Stimulated activated CD4-positive, alpha-beta T cell treated with anti-CD3 and anti-CD28 coated beads, TNF-alpha, amount 100 ng/mL, for 48 hours (primary cell): ENCODE measurements around the gene GAS2.
"Not testable (repeated sequence)": the region's sequence is repeated elsewhere in the genome, so short reads cannot be mapped to it uniquely, and the experiment has no call there.

Source experiments
- DNase-seq, 3 donors: peaks; one replicate each; pipeline ENCODE4 v3.0.0-alpha.2; 2020; ENCODE audit warnings: low read depth in 3 of 3

Gene GAS2

DNA sequence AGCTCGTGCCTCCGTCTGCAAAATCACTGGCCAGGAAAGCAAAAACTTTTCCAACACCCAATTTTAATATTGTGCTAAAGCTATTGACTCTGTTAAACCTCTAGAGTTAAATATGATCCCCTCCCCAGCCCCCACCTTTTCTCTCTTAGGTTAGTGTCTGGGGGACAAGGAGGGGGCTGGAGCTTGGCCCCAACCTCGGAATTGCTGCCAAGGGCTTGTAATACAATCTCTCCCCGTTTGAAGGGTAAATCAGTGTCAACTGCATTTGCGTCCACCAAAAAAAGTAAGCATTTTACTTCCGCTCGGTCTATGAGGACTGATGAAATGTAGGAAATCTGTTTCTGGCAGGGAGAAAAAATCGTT lies at the start of gene GAS2:
Gene GAS2 (plus strand): TSS at position 287 of the 363 bp plus-strand sequence. CDS start 8,259 bp downstream, outside the sequence.
- DNase-seq, result no peak

- DNase-seq, result no peak
Measured at GRCh38 chr11:22617868-22618267, 48.5 kb upstream of the GAS2 start.

GRCh38 chr11:22624742-22625447 lies 41.5 kb upstream of the GAS2 start:
- DNase-seq, result peak; percentile 33 to 49 (median 34)

DNA sequence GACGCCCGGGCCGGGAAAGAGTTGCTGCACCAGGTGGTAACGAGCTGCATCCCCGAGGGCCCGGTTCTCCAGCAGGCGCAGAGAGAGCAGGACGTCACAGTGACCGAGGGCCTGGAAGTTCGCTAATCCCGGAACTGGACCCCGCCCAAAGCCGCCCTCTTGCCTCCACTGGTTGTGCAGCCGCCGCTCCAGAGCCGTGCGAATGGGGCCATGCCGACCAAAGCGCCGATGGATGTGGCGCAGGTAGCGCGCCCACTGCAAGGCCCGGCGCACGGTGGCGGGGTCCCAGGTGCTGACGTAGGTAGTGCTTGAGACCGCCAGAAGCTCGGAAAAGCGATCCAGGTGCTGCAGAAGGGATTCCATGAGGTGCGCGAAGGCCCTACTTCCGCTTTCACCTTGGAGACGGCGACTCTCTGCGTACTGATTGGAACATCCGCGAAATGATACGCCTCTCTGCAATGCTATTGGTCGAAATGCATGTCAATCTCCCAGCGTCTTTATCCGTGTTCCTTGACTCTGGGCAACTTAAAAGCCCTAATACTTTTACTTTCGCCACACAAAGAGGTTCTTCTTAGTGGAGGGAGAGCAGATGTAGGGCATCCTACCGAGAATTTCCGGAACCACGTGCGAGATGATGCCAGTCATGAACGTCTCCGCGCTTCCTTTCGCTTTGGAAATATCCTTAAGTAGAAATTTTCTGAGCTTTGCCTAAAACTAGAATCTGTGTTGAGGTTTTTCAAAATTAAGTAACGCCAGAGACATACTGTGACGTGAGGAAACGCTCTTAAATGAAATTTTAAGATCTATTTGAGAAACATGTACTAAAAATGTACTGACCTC lies 40.7 kb upstream of the GAS2 start, which contains the start of gene FANCF:
Gene FANCF (minus strand): TSS at position 376 of the 840 bp plus-strand sequence. CDS start 13 bp downstream, at position 363.
- DNase-seq, result peak; percentile 87 to 90 (median 90)

DNA sequence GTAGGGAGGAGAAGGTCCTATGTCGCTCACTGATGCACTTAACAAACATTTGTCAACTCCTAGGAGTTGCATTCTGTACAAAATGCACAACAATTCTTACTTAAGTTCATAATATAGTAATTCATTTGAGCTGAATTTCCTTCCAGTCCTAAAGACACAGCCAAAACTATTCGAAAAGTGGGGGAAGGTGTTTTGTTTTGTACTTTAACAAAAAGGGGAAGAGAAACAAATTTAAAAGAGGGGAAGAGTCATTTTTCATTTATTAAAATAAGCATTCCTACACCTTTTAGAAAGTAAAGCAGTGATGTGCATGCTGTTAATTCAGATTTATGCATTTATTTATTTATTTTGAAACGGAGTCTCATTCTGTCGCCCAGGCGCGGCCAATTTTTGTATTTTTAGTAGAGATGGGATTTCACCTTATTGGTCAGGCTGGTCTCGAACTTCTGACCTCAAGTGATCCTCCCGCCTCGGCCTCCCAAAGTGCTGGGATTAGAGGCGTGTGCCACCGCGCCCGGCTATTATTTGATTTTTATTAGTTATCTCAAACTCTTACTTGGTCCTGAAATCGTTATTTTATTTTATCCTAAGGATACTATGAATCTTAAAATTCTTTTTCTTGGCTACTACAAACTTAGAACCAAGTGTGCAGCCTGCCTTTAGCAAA lies 39.7 kb upstream of the GAS2 start:
- no peak for DNase-seq

DNA sequence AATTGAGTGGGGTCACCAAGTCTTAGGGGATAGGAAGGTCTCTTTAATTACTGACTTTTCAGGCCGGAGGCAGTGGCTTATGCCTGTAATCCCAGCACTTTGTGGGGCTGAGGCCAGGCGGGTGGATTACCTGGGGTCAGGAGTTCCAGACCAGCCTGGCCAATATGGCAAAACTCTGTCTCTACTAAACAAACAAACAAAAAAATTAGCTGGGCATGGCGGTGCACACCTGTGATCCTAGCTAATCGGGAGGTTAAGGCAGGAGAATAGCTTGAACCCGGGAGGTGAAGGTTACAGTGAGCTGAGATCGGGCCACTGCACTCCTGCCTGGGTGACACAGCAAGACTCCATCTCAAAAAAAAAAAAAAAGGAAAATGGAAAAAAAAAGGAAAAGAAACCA lies 39.0 kb upstream of the GAS2 start:
- DNase-seq, result no peak

GRCh38 chr11:22633354-22633902 lies 33.0 kb upstream of the GAS2 start:
- no peak for DNase-seq

GRCh38 chr11:22634897-22635629 lies 31.3 kb upstream of the GAS2 start:
- no peak for DNase-seq

DNA sequence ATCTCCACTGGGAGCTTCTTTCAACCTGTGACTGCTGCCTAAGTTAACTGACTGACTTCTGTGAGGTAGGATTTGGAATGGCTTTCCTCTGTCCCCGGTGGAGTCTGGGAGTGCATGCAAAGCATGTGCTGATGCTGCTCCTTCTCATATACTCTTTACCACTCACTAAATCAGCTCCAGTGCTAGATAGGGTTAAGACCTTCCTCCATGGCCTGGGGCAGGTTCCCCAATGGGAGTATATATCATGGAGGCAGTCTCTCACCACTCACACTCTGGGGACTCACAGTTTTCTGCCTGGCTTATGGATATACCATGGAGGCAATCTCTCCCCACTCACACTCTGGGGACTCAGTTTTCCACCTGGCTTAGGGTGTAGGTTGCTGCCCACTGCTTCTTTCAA lies 30.7 kb upstream of the GAS2 start:
- no peak for DNase-seq

GRCh38 chr11:22640862-22641261 lies 25.5 kb upstream of the GAS2 start:
- no peak for DNase-seq

- no peak for DNase-seq
Measured at GRCh38 chr11:22641559-22641958, 24.9 kb upstream of the GAS2 start.

GRCh38 chr11:22652346-22652745 lies 14.1 kb upstream of the GAS2 start:
- not testable (repeated sequence) for DNase-seq

GRCh38 chr11:22656130-22656529 lies 10.3 kb upstream of the GAS2 start:
- no peak for DNase-seq

- DNase-seq, result no peak
Measured at GRCh38 chr11:22657101-22657694, 9.2 kb upstream of the GAS2 start.

DNA sequence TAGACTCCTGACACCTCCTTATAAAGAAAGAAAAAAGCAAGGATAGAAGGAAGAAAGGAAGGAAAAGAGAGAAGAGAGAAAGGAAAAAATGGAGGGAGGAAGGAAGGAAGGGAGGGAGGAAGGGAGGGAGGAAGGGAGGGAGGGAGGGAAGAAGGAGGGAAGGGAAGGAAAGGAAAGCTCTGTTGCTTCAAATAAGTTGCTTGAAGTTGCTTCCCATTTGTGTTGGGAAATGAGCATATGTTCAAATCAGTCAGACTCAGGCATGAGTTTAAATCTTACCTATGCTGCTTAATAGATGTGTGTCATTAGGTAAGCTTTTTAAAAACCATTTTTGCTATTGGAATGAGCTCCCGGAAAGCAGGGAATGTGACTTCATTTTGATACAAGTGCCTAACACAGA lies 6.6 kb upstream of the GAS2 start:
- no peak for DNase-seq

DNA sequence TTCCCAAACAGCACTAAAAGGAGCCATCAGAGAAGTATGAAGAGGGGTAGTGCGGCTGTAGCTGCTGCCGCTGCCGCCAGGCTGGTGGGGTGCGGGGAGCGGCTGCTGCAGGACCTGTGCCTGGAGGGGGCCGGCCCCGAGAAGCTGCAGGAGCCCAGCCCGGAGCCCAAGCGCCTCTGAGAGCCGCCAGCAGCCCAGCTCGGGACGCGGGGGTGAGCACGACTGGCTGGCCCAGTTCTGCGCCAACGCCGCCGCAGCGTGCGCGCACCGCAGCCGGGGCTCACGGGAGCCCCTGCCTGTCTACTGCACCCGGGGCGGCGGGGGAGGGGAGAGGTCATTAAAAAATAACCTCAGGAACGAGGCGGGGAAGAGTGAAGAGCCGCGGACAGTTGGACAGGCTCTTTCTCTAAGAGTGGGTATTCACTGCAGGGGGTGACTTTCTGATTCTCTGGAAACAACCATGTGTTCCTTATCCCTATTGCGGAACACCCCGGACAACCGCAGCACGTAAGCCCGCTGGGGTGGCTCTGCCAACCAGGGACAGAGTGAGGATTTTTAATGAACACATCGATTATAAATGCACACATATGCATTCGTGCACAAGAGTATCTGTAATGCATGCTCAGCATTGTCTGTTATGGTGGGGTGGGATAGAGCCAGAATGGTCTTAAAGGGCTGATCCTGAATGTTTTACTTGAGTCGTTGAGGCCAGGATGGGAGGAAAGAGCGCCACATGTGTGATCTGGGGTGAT lies 453 bp downstream of the GAS2 start:
- peak in 1 of 3 donors; percentile 23 for DNase-seq

DNA sequence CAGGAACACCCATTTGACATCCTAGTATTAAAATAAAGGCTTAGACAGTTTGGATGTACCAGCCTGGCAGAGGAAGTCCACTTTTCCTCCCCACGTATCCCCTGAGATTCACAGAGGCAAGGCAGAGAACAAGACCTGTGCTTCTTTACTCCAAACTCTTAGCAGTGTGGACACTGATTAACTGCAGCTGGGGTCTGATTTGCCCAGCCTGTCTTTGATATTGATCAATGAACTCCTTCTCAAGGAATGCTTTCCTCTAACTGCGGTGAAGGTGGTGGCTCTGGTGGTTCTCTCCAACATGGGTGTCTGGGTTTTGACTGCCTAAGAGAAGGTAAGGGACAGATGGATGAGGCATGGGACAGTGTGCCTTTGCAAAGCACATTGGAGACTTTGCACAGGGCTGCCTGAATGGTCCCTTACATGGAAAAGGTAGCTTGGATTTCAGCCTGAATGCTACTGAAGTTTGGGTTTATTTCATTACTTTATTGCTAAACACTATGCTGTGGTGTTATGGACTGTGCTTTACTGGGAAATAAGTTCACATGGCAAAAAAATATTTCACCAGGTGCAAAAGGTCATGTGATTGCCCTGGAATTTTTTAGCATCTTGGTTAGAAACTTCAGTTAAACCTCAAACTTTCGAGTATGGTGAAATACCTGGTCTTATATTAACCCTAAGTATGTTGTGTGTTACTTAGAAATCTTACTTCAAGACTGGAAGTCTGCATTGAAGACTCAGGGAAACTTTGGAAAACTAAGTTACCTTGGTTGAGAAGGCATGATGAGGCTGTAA lies 1.8 kb downstream of the GAS2 start:
- no peak for DNase-seq

DNA sequence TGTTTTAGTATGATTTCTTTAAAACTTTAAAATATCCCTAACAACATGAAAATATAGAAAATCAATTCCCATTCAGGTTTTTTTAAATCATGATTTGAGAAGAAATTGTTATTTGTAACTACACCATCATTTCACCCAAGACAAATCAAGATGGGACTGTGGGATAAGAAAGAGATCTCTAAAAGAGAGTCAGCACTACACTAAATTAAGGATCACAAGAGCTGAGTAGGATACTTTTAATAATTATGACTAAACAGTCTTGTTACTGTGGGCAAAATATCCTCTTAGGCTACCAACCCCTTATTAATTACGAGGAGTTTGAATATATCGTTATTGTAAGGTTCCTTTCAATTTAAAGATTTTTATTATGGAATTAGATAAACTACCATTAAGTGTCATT lies 3.0 kb downstream of the GAS2 start:
- DNase-seq, result no peak

- DNase-seq, result no peak
Measured at GRCh38 chr11:22670830-22671229, 4.4 kb downstream of the GAS2 start.

DNA sequence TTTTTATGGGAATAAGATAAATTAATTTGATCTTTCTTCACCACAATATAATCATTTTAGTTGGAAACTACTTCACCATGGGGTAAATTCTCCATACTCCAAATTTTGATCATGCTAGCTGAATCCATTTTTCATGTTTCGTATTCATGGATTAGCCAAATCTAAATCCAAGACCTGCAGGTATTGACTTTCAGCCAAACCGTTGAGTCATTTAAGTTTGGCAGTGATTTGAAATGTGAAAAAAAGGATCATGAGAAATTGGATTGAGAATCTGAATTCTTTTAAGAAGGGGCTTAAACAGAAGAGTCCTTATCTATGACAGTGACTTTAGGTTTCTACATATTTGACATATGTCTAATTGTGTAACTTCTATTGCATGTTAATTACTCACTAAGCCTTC lies 5.3 kb downstream of the GAS2 start:
- DNase-seq, result no peak
